ENCODE results near the gene JUND. TPM values are rescaled to one million over a fixed set of nuclear protein-coding genes. Genes with fewer than 3 reads are reported as not detected.

The JUND gene
- total RNA-seq, 2 donors from 2014 or later, result 177 to 324 TPM

DNA sequence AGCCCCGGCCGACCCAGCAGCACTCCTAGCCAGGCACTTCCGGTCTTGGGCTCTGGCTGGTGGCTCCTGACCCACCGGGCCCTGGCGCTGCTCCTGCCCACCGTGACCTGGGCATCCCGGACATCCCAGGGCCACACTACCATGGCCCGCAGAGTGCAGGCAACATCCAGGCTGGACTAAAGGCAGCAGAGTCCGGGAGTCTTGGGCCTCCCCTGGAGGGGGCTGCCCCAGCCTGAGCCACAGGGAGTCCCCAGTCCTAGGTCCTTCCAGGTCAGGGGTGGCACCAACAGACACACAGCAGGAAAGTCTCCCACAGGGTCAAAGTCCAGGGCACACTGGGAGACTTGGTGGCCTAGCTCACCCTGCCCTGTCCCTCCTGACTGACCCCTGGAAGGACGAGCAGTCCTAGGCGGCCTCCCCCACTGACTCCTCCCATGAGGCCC lies 30.7 kb upstream of the JUND start:
- Mint-ChIP-seq H3K27ac (no peak overlapping the region), H3K4me3 (no peak overlapping the region)

GRCh38 chr19:18311502-18312091 lies 30.2 kb upstream of the JUND start:
- H3K36me3 Mint-ChIP-seq (ENCODE audit: low read depth), result peaks cover 72% of the 10 kb centered on the region
- H3K27me3 Mint-ChIP-seq, result no peaks in the 10 kb centered on the region
- no peak for ATAC-seq (replicated peaks)
- H3K4me3 Mint-ChIP-seq, result no peak overlapping the region
- peaks cover 8% of the 10 kb centered on the region for H3K4me1 Mint-ChIP-seq
- no peaks in the 10 kb centered on the region for H3K9me3 Mint-ChIP-seq
- H3K27ac Mint-ChIP-seq, result no peak overlapping the region

More for the DNA sequence above, 30.7 kb upstream of the JUND start:
- peaks cover 66% of the 10 kb centered on the region for H3K36me3 Mint-ChIP-seq (ENCODE audit: low read depth)
- no peak for ATAC-seq (replicated peaks)
- H3K27me3 Mint-ChIP-seq, result no peaks in the 10 kb centered on the region
- H3K4me1 Mint-ChIP-seq, result peaks cover 3% of the 10 kb centered on the region
- H3K9me3 Mint-ChIP-seq, result no peaks in the 10 kb centered on the region

DNA sequence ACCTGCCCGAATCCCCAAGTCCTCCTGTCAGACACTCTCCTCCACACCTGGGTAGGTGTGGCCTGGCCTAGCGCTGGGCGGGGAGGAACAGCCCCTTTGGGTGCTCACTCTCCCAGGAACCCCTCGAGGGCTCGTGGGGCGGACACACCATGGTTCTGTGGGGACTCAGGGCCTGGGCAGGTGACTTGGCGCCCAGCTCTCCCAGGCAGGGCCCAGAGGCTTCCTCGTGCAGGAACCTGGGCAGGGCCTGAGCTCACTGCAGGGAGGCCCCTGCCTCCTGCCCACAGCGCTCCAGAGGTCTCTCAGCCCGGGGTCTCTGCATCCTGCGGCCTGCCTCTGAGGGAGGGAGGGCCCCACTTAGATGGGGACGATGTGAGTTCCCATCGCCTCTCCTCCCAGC lies 29.5 kb upstream of the JUND start:
- no peak overlapping the region for H3K4me3 Mint-ChIP-seq

DNA sequence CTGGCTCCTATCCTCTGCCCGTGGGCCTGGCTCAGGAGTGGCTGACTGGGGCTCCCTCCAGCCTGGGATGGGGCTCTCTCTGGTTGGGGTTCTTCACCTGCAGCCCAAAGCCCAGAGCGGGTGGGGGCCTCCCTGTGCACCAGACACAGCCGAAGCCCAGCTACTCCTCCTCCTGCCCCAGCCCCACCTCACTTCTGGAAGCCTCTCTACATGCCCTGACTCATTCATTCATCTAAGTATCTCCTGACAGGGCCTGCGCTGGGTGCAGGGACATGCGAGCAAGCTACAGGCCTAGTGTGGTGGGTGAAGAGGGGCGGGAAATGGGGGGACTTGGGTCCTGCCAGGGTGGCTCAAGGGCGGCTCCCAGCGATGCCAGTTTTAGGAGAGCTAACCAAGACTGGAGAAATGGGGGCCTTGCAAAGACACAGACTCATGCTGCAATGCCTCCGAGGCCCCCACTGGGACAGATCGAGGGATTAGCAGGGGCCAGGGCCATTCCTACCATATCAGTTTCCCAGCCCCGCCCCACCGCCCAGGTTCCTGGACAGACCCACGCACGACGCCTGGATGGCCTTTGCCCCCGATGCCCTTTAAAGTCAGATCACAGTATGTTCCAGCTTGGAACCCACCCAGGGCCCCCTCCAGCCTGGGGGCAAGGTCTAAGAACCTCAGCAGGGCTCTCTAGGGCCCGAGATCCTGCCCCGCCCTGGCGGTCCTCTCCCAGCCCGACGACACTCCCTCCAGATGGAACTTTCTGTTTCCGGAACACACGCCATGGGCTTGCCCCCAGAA lies 28.9 kb upstream of the JUND start:
- Mint-ChIP-seq H3K27me3 (no peaks in the 10 kb centered on the region), H3K4me3 (no peak overlapping the region), H3K36me3 (ENCODE audit: low read depth) (peaks cover 72% of the 10 kb centered on the region), H3K9me3 (no peaks in the 10 kb centered on the region), H3K27ac (no peak overlapping the region), H3K4me1 (peaks cover 10% of the 10 kb centered on the region)
- no peak for ATAC-seq (replicated peaks)

More for the DNA sequence above, 29.5 kb upstream of the JUND start:
- Mint-ChIP-seq H3K9me3 (no peaks in the 10 kb centered on the region), H3K27ac (no peak overlapping the region), H3K36me3 (ENCODE audit: low read depth) (peaks cover 72% of the 10 kb centered on the region), H3K4me1 (peaks cover 10% of the 10 kb centered on the region), H3K27me3 (no peaks in the 10 kb centered on the region)
- ATAC-seq (replicated peaks), result no peak

DNA sequence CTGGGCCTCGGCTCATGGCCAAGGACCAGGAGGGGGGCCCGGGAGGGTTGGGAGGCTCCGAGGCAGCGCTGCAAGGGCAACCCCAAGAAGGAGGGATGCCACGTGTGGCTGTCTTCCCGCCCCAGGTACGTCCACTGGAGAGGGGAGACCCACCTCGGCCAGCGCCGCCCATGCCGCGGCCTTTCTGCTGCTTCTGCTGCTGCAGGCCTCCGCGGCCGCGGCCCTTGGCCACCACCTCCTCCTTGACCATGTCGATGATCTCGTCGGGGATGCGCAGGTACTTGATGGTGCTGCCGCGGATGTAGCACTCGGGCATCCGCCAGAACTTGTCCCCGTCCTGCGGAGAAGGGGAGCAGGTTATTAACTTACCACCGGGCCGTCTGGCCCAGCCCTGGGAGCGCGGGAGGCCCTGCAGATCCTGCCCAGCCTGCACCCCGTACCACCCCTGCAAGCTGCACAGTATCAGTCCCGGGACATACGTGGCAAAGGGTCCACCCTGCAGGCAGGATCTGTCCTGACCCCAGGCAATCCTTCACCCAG lies 28.2 kb upstream of the JUND start:
- peaks cover 72% of the 10 kb centered on the region for H3K36me3 Mint-ChIP-seq (ENCODE audit: low read depth)
- no peak overlapping the region for H3K27ac Mint-ChIP-seq
- no peaks in the 10 kb centered on the region for H3K27me3 Mint-ChIP-seq
- no peak overlapping the region for H3K4me3 Mint-ChIP-seq
- H3K4me1 Mint-ChIP-seq, result peaks cover 14% of the 10 kb centered on the region
- no peaks in the 10 kb centered on the region for H3K9me3 Mint-ChIP-seq
- ATAC-seq (replicated peaks), result no peak

GRCh38 chr19:18308948-18309325 lies 27.5 kb upstream of the JUND start:
- peaks cover 16% of the 10 kb centered on the region for H3K4me1 Mint-ChIP-seq
- H3K36me3 Mint-ChIP-seq (ENCODE audit: low read depth), result peaks cover 72% of the 10 kb centered on the region
- no peak for ATAC-seq (replicated peaks)
- H3K27me3 Mint-ChIP-seq, result no peaks in the 10 kb centered on the region
- H3K9me3 Mint-ChIP-seq, result no peaks in the 10 kb centered on the region
- no peak overlapping the region for H3K4me3 Mint-ChIP-seq
- no peak overlapping the region for H3K27ac Mint-ChIP-seq

GRCh38 chr19:18308051-18308947 lies 26.9 kb upstream of the JUND start:
- H3K4me1 Mint-ChIP-seq, result peaks cover 16% of the 10 kb centered on the region
- no peak for ATAC-seq (replicated peaks)
- H3K36me3 Mint-ChIP-seq (ENCODE audit: low read depth), result peaks cover 72% of the 10 kb centered on the region
- no peak overlapping the region for H3K27ac Mint-ChIP-seq
- H3K4me3 Mint-ChIP-seq, result no peak overlapping the region
- H3K27me3 Mint-ChIP-seq, result no peaks in the 10 kb centered on the region
- H3K9me3 Mint-ChIP-seq, result no peaks in the 10 kb centered on the region

GRCh38 chr19:18307271-18307681 lies 25.9 kb upstream of the JUND start:
- Mint-ChIP-seq H3K27me3 (no peaks in the 10 kb centered on the region), H3K4me3 (peak overlapping the region; percentile 94), H3K27ac (peak overlapping the region; percentile 94), H3K9me3 (no peaks in the 10 kb centered on the region), H3K4me1 (peaks cover 16% of the 10 kb centered on the region), H3K36me3 (ENCODE audit: low read depth) (peaks cover 64% of the 10 kb centered on the region)
- ATAC-seq (replicated peaks), result no peak

GRCh38 chr19:18306888-18307260 lies 25.5 kb upstream of the JUND start:
- no peaks in the 10 kb centered on the region for H3K9me3 Mint-ChIP-seq
- H3K36me3 Mint-ChIP-seq (ENCODE audit: low read depth), result peaks cover 64% of the 10 kb centered on the region
- peak overlapping the region; percentile 94 for H3K27ac Mint-ChIP-seq
- H3K4me1 Mint-ChIP-seq, result peaks cover 16% of the 10 kb centered on the region
- ATAC-seq (replicated peaks), result no peak
- H3K4me3 Mint-ChIP-seq, result peak overlapping the region; percentile 94
- no peaks in the 10 kb centered on the region for H3K27me3 Mint-ChIP-seq

- H3K4me1 Mint-ChIP-seq, result peaks cover 16% of the 10 kb centered on the region
- peak overlapping the region; percentile 94 for H3K4me3 Mint-ChIP-seq
- no peaks in the 10 kb centered on the region for H3K27me3 Mint-ChIP-seq
- no peaks in the 10 kb centered on the region for H3K9me3 Mint-ChIP-seq
- H3K36me3 Mint-ChIP-seq (ENCODE audit: low read depth), result peaks cover 66% of the 10 kb centered on the region
- H3K27ac Mint-ChIP-seq, result peak overlapping the region; percentile 94
- no peak for ATAC-seq (replicated peaks)
Observed at GRCh38 chr19:18306209-18306887, 24.9 kb upstream of the JUND start.

DNA sequence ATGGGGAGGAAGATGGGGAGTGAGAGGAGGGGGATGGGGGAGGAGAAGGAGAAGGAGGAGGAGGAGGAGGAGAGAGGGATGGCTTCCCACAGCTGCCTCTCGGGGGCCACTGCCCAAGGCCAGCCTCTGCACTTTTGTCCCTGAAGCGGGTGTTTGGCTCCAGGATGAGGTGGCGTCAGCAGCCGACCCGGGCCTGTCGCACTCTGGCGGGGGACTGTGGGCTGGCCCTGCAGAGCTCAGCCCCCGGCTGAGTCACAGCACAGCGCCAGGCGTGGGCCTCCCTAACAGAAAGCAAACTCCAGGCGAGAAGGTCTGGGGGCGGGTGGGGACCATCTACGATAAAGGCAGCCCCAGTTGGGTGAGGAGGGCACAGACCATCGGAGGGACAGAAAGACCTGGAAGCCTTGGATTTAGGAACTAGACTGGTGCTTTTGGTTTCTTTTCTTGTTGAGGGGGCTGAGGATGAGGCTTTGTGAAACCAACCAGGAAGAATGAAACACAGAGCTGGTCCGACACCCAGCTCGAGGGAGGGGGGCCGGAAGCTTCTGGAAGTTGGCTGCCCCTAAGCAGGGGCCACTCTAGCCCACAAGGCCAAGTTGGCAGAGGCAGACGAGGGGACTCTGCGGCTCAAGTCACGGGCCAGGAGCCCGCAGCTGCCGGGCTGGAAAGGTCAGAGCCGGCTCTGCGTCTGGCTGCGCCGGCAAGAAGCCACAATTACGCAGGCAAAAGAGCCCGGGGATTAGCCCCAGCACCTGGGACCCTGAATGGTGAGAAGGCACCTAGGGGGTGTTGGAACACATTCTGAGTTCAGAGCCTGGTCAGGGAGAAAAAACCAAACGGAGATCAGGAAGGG lies 23.3 kb upstream of the JUND start:
- peak overlapping the region; percentile 94 for H3K4me3 Mint-ChIP-seq
- H3K27me3 Mint-ChIP-seq, result no peaks in the 10 kb centered on the region
- H3K4me1 Mint-ChIP-seq, result peaks cover 16% of the 10 kb centered on the region
- peak; percentile 78 for ATAC-seq (replicated peaks)
- peak overlapping the region; percentile 94 for H3K27ac Mint-ChIP-seq
- peaks cover 53% of the 10 kb centered on the region for H3K36me3 Mint-ChIP-seq (ENCODE audit: low read depth)
- no peaks in the 10 kb centered on the region for H3K9me3 Mint-ChIP-seq

- Mint-ChIP-seq H3K4me3 (peak overlapping the region; percentile 94), H3K9me3 (no peaks in the 10 kb centered on the region), H3K4me1 (peaks cover 17% of the 10 kb centered on the region), H3K27me3 (no peaks in the 10 kb centered on the region), H3K36me3 (ENCODE audit: low read depth) (peaks cover 53% of the 10 kb centered on the region), H3K27ac (peak overlapping the region; percentile 94)
- peak; percentile 16 for ATAC-seq (replicated peaks)
Observed at GRCh38 chr19:18304208-18304457, 22.7 kb upstream of the JUND start.

- H3K4me1 Mint-ChIP-seq, result peaks cover 17% of the 10 kb centered on the region
- peak overlapping the region; percentile 41 for H3K4me3 Mint-ChIP-seq
- ATAC-seq (replicated peaks), result no peak
- H3K27me3 Mint-ChIP-seq, result no peaks in the 10 kb centered on the region
- no peaks in the 10 kb centered on the region for H3K9me3 Mint-ChIP-seq
- H3K27ac Mint-ChIP-seq, result peak overlapping the region; percentile 69
- H3K36me3 Mint-ChIP-seq (ENCODE audit: low read depth), result peaks cover 43% of the 10 kb centered on the region
Observed at GRCh38 chr19:18301718-18302111, 20.3 kb upstream of the JUND start.

Data from activated T-helper 17 cell treated with anti-CD3 and anti-CD28 coated beads, Interleukin-2, amount 50 U/mL, for 72 hours (primary cell).